Measurements from ENCODE around the gene TFF2. TPM values are rescaled to one million over a fixed set of nuclear protein-coding genes. Genes with fewer than 3 reads are reported as not detected.

Gene TFF2
- total RNA-seq, 1 experiment from 2014 or later, result not detected

DNA sequence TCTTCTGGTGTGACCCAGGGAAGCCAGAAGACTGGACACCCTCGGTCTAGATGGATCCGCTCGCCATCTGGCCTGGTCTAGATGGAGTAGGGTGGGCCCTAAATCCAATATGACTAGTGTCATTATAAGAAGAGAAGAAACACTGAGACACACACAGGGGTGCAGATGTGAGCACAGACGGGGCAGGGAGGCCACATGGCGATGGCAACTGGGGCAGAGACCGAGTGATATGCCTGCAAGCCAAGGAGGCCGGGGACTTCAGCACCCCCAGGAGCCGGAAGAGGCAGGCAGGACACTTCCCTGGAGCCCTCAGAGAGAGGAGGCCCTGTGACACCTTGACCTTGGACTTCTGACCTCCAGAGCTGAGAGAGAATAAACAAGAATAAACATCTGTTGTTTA is 30.0 kb downstream of the TFF2 start:
- no peak for DNase-seq (ENCODE audit: low spot score)

DNA sequence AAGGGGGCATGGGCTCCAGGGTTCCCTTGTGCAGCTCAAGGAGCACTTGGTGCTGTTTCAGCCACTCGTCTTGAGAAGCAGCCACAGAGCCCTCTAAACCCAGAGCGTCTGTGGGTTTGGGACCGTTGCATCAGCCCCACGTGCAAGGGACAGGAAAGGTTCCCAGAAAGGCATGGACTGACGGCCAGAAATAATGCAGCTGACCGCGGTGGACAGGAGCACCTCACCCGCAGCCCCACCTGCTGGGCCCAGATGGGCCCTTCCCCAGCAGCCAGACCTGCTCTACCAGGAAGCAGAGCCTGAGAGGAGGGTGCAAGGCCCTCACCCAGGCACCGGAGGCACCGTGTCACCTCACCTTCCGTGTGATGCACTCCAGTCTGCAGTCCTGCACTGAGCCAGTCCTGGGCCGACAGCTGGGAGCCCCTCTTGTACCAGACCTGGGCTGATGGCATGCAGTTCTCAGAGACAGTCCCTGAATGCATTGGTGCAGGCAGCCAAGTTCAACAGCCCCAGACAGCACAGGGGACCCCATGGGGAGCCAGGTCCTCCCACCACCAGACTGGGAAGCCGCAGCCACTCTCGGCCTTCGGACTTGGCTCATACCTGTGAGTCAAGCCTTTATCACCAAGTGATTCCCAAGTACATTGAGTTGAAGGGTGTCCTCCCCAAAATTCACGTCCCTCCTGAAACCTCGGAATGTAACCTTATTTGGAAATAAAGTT is 30.8 kb downstream of the TFF2 start:
- no peak for DNase-seq (ENCODE audit: low spot score)

- DNase-seq (ENCODE audit: low spot score), result no peak
Measured at GRCh38 chr21:42319376-42319775, 31.4 kb downstream of the TFF2 start.

- DNase-seq (ENCODE audit: low spot score), result no peak
Measured at GRCh38 chr21:42317826-42318746, 32.7 kb downstream of the TFF2 start.

- DNase-seq (ENCODE audit: low spot score), result no peak
Measured at GRCh38 chr21:42317341-42317741, 33.5 kb downstream of the TFF2 start.

DNA sequence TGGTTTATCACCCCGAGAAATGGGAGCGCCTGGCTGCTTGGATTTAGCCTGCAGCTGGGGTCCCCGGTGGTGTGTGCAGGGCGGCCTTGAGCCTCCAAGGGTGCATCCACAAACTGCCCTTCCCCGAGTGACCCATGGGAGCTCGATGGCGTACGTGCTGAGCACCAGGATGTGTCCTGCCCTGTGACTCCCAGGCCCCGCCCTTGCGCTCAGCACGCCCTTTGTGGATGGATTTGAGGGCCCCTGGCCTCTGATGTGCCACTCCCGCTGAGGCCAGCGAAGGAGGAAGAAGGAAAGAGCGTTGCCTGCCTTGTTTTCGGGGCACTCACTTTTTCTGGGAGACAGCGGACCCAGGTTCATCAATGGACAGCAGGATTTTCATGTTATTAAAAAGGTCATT is 33.9 kb downstream of the TFF2 start:
- DNase-seq (ENCODE audit: low spot score), result no peak

GRCh38 chr21:42315296-42315891 is 35.4 kb downstream of the TFF2 start, which contains the start of gene TFF3:
TFF3 (minus strand) TSS chr21:42315409; CDS start chr21:42315374, 35 bp downstream.
- DNase-seq (ENCODE audit: low spot score), result no peak

DNA sequence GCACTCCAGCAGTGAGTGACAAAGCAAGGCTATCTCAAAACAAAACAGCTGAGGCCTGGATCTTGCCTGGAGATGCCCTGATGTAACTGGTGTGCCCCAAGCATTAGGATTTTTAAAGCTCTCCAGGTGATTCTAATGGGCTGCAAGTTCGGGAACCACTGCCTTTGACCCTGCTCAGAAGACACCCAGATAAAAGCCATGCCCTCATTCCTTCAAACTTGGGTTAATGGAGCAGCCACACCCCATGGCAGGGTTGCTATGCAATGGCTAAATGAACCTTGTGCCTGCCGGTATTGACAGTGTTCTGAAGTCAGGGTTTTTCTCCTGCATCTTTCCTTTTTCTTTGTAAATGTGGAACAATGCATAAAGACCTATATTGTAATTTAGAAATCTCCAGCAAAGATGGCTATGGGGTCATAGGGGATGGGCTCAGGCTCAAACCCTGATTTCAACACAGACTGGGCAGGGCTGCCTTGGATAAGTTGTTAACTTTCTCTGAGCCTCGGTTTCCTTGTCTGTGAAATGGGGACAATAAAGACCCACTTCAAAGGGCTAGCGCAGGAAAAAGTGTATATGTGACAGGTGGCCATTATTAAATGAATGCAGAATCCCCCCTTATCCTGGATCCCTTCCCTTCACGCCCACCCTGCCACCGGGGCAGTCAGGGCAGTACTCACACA is 36.0 kb downstream of the TFF2 start:
- no peak for DNase-seq (ENCODE audit: low spot score)

DNA sequence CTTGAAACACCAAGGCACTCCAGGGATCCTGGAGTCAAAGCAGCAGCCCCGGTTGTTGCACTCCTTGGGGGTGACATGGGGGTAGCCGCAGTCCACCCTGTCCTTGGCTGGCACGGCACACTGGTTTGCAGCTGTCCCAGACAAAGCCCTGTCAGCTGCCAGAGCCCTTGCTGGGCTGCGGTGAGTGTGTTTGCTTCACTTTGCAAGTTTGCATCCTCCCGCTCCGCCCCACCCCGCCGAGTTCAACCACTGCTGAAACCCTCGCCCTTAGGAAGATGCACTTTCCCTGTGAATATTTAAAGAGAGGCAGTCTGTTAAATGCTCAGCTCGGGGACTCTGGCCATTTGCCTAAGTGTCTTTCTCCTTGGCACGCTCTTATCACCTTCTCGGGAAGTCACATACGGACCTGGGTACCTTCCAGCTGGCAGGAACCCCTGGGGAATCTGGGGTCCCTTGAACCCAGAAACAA is 37.3 kb downstream of the TFF2 start:
- DNase-seq (ENCODE audit: low spot score), result no peak

DNA sequence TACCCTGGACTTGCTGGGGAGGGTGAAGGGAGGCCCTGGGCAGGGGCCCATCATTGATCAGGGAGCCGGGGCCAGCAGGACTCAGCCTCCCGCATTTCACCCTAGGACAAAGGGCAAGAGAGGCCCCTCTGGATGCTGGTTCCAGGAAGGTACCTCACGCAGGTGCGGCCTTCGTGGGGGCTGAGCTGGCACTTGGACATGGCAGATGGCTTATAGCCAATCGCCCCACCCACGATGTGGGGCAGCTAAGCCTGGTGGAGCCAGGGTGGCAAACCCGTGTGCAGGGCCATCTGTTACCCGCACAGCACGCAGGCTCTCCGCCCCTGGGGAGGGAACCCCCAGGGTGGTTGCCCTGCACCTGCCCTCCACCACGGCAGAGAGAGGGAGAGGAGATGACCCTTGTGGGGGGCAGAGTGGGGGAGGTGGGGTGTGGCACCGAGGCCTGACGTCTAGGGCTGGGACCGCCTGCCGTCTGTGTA is 38.1 kb downstream of the TFF2 start:
- no peak for DNase-seq (ENCODE audit: low spot score)

- no peak for DNase-seq (ENCODE audit: low spot score)
Measured at GRCh38 chr21:42311816-42312625, 38.8 kb downstream of the TFF2 start.

DNA sequence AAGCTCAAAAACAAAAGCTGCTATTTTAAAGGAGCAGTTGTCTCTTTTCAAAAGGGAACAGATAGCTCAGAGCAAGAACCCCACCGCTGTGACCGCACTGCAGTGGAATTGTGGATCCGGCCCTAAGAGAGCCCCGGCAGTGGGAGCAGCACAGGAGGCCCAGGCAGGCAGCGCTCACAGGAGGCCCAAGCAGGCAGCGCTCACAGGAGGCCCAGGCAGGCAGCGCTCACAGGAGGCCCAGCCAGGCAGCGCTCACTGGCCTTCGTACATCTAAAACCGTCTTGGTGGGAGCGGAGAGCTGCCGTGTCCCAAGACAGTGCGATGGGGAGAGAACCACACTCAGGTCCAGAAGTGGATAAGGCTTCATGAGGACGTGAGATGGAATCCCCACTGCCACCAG is 39.6 kb downstream of the TFF2 start:
- DNase-seq (ENCODE audit: low spot score), result no peak

- DNase-seq (ENCODE audit: low spot score), result no peak
Measured at GRCh38 chr21:42310411-42311001, 40.3 kb downstream of the TFF2 start.

GRCh38 chr21:42309753-42310213 is 41.0 kb downstream of the TFF2 start:
- peak; percentile 54 for DNase-seq (ENCODE audit: low spot score)

GRCh38 chr21:42308914-42309752 is 41.7 kb downstream of the TFF2 start:
- DNase-seq (ENCODE audit: low spot score), result no peak

- DNase-seq (ENCODE audit: low spot score), result no peak
Measured at GRCh38 chr21:42308161-42308913, 42.5 kb downstream of the TFF2 start.

DNA sequence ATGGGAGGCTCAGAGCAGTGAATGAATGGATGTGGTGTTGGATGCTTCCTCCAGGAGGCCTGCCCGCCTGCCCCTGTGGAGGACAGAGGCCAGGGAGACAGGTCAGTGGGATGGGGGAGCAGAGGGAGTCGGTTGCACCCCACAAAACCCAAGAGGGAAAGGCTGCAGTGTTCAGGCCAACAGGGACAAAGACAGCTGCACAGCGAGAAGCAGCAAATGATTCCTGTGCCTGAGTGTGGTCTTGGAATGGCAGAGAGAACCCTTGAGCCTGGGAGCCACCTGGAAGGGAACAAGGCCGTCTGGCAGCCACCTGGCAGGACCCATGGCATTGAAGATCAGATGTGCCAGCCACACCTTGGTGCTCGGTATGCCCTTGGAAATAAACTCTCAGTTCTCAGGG is 43.7 kb downstream of the TFF2 start:
- DNase-seq (ENCODE audit: low spot score), result no peak

GRCh38 chr21:42306366-42307035 is 44.3 kb downstream of the TFF2 start:
- DNase-seq (ENCODE audit: low spot score), result no peak
